Chondrocyte (in vitro differentiated cells): ENCODE results near the gene ENTPD6. TPM values are rescaled to one million over a fixed set of nuclear protein-coding genes. Genes with fewer than 3 reads are reported as not detected.
A peak's percentile ranks its signal among the peaks of the same experiment; 100 is the strongest.

Source experiments
- DNase-seq: peaks from one replicate; pipeline ENCODE4 v3.0.0; 2021; ENCODE audit warnings: mixed read lengths, low spot score
- H3K27ac Mint-ChIP-seq: one replicate; pipeline ENCODE4 v1.8.0; 2021; ENCODE audit warnings: mild to moderate bottlenecking, moderate library complexity, mixed read lengths; ENCODE audit not compliant: unreplicated experiment
- H3K27me3 Mint-ChIP-seq: 2 replicates; pipeline ENCODE4 v1.8.0; 2021; ENCODE audit warnings: low read depth, mixed read lengths
- H3K36me3 Mint-ChIP-seq: 2 replicates; pipeline ENCODE4 v1.8.0; 2021; ENCODE audit warnings: low read depth, mixed read lengths
- H3K4me1 Mint-ChIP-seq: 2 replicates; pipeline ENCODE4 v1.8.0; 2021; ENCODE audit warnings: low read depth, mild to moderate bottlenecking, mixed read lengths
- H3K4me3 Mint-ChIP-seq: one replicate; pipeline ENCODE4 v1.8.0; 2021; ENCODE audit warnings: mild to moderate bottlenecking, moderate library complexity, mixed read lengths; ENCODE audit not compliant: unreplicated experiment
- H3K9me3 Mint-ChIP-seq: 2 replicates; pipeline ENCODE4 v1.8.0; 2021; ENCODE audit warnings: low read depth, mixed read lengths
- CTCF ChIP-seq: fragments of 200-600 bp; sonication (generic); IDR thresholded peaks from 2 replicates; pipeline ENCODE4 v1.5.0; 2021; ENCODE audit warnings: antibody characterized with exemption, mild to moderate bottlenecking, moderate library complexity
- total RNA-seq: library from RNA; stranded (reverse); gene quantifications from 3 replicates; pipeline ENCODE4 v1.2.1, GENCODE V29; 2021

Gene ENTPD6
- total RNA-seq, 1 donor from 2014 or later, result 53.5 TPM

DNA sequence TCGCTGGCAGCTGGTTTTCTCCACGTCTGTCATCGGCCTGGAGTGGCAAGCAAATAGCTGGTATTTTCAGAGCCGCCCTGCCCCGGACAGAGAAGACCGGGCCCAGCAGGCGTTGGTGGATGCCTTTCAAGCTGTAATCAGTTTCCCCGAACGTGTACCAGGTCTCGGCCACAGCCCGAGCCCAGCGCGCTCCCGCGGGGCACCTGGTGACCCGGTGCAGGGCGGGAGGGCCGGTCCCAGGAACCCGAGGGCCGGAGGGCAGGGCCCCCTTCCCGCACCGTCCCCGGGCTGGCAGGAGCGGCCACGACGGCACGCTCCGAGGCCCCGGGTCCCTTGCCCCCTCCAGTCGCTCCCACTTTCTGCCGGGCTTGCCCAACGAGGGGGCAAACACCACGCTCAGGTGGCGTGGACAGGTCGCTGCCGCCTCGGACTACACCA, 52.0 kb downstream of the ENTPD6 start:
- Mint-ChIP-seq H3K27ac (peak overlapping the region; percentile 98), H3K9me3 (peaks cover 4% of the 10 kb centered on the region), H3K27me3 (no peaks in the 10 kb centered on the region), H3K4me3 (peak overlapping the region; percentile 90), H3K36me3 (no peaks in the 10 kb centered on the region), H3K4me1 (peaks cover 53% of the 10 kb centered on the region)
- no peak for TF ChIP-seq CTCF
- peak; percentile 92 for DNase-seq

- peak; percentile 94 for DNase-seq
- no peaks in the 10 kb centered on the region for H3K27me3 Mint-ChIP-seq
- no peak for TF ChIP-seq CTCF
- H3K4me3 Mint-ChIP-seq, result peak within 1 kb of the TSS; percentile 90
- peaks cover 4% of the 10 kb centered on the region for H3K9me3 Mint-ChIP-seq
- no peaks in the 10 kb centered on the region for H3K36me3 Mint-ChIP-seq
- peaks cover 59% of the 10 kb centered on the region for H3K4me1 Mint-ChIP-seq
- peak within 1 kb of the TSS; percentile 98 for H3K27ac Mint-ChIP-seq
These were observed 52.7 kb downstream of the ENTPD6 start, which contains the start of gene PYGB for GRCh38 chr20:25247956-25248785. PYGB (plus strand) TSS chr20:25248085; CDS start chr20:25248179, 94 bp downstream.

GRCh38 chr20:25248786-25249172, 53.3 kb downstream of the ENTPD6 start:
- DNase-seq, result no peak
- TF ChIP-seq CTCF, result no peak
- Mint-ChIP-seq H3K27me3 (no peaks in the 10 kb centered on the region), H3K9me3 (no peaks in the 10 kb centered on the region), H3K27ac (peak overlapping the region; percentile 83), H3K36me3 (peaks cover 1% of the 10 kb centered on the region), H3K4me1 (peaks cover 64% of the 10 kb centered on the region), H3K4me3 (peak overlapping the region; percentile 84)

DNA sequence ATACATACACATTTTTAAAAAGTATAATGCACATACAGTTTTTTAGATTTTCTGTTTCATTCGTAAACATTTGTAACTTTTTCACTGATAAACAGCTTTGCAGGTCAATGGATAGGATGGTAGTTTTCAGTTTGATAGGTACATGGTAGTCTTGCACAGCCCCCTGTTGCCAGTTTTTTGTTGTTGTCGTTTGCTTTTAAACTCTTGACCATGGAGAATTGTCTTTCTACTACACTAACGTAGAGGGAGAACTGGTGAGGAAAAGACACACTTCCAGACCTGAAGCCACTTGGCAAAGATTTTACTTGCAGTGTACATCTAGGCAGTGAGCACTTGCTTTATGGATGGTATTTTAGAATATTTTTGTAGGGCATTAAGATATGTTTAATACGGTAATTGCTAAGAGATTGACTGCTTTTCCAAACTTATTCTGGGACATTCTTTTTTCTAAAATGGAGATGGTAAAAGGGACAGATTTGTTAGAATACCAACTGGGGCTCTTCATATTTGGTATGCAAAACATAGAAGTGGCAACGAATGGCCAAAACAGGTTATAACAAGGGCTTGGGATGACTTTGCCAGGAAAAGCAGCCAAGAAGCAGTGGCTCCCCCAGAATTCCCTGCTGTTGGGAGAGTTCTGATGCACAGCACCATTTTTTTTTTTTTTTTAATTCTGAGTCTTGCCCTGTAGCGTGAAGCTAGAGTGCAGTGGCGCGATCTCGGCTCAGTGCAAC, 53.9 kb downstream of the ENTPD6 start:
- Mint-ChIP-seq H3K27ac (peak overlapping the region; percentile 83), H3K4me3 (peak overlapping the region; percentile 84), H3K36me3 (peaks cover 1% of the 10 kb centered on the region), H3K9me3 (no peaks in the 10 kb centered on the region), H3K27me3 (no peaks in the 10 kb centered on the region), H3K4me1 (peaks cover 69% of the 10 kb centered on the region)
- no peak for DNase-seq
- peak; percentile 61 for TF ChIP-seq CTCF

DNA sequence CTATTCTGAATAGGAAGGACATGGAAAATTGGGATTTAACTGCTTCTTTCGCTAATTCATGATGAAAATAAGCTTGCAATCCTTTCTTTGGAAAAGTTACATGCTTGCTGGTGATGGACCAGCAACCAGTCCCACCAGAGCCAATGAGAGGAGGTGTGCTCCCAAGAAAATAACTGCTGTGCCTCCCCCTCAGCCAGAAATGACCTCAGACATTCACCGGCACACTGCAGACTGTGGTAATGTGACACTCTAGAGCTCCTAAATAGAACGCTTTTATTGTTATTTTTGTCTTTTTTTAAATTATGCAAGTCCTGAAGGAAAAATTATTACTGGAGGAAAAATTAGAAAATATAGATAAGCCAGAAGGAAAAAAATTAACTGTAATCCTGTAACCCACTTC, 55.0 kb downstream of the ENTPD6 start:
- no peak for DNase-seq
- peaks cover 1% of the 10 kb centered on the region for H3K36me3 Mint-ChIP-seq
- no peak for TF ChIP-seq CTCF
- no peaks in the 10 kb centered on the region for H3K9me3 Mint-ChIP-seq
- H3K4me3 Mint-ChIP-seq, result peak overlapping the region; percentile 84
- no peaks in the 10 kb centered on the region for H3K27me3 Mint-ChIP-seq
- H3K4me1 Mint-ChIP-seq, result peaks cover 75% of the 10 kb centered on the region
- peak overlapping the region; percentile 83 for H3K27ac Mint-ChIP-seq
